G401 (cell line): ENCODE data around the gene LRRC38. TPM values are rescaled to one million over a fixed set of nuclear protein-coding genes. Genes with fewer than 3 reads are reported as not detected.
"Not testable (repeated sequence)": the region's sequence is repeated elsewhere in the genome, so short reads cannot be mapped to it uniquely, and the experiment has no call there.

ENCODE experiments used
- DNase-seq: peaks from one replicate; pipeline ENCODE4 v3.0.0-alpha.2; 2015; ENCODE audit warnings: low spot score
- in situ Hi-C: cut with HindIII; loops from 2 replicates; pipeline ENCODE4 v1.10.0; 2016; ENCODE audit warnings: low sequenced_read_pairs, mixed read lengths
- total RNA-seq: library from RNA; depleted of rRNA; stranded (reverse); fragments of >200 nt; shearing (Covaris generic); gene quantifications from 2 replicates; pipeline ENCODE4 v1.2.3, GENCODE V29; 2014; rRNA removed

Gene LRRC38, protein sequence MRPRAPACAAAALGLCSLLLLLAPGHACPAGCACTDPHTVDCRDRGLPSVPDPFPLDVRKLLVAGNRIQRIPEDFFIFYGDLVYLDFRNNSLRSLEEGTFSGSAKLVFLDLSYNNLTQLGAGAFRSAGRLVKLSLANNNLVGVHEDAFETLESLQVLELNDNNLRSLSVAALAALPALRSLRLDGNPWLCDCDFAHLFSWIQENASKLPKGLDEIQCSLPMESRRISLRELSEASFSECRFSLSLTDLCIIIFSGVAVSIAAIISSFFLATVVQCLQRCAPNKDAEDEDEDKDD
- total RNA-seq = not detected in 2 replicates

GRCh38 chr1:13513895-13514546, at the start of gene LRRC38:
LRRC38 (minus strand) TSS chr1:13514003; CDS start chr1:13513593, 410 bp downstream.
- in situ Hi-C loops = no loop called here

DNA sequence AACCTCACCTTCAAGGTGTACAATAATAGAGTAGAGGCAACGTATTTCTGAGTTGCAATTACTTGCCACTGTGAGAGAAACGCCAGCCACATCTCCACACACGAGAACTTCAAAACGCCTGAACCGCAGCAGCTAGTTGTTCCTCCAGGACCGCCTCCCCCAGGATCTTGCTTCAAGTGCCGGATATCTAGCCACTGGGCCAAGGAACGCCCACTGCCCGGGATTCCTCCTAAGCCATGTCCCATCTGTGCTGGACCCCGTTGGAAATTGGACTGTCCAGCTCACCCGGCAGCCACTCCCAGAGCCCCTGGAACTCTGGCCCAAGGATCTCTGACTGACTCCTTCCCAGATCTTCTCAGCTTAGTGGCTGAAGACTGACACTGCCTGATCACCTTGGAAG, 49.2 kb upstream of the LRRC38 start:
- DNase-seq, in situ Hi-C loops: not testable (repeated sequence)

More at GRCh38 chr1:13513895-13514546, at the start of gene LRRC38:
- no peak for DNase-seq

DNA sequence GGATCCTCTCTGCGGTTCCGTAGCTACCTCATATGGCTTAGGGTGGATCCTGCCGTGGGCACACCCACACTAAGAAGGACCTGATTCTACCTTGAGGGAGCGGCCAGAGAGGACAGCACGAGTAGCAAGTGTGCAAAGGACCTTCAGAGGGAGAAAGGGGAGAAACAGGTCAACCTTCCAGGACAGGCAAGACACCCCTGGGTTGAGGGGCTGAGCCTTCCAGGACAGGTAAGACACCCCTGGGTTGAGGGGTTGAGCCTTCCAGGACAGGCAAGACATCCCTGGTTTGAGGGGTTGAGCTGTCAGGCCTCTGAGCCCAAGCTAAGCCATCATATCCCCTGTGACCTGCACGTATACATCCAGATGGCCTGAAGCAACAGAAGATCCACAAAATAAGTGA, 46.7 kb upstream of the LRRC38 start:
- in situ Hi-C loops = no loop called here

DNA sequence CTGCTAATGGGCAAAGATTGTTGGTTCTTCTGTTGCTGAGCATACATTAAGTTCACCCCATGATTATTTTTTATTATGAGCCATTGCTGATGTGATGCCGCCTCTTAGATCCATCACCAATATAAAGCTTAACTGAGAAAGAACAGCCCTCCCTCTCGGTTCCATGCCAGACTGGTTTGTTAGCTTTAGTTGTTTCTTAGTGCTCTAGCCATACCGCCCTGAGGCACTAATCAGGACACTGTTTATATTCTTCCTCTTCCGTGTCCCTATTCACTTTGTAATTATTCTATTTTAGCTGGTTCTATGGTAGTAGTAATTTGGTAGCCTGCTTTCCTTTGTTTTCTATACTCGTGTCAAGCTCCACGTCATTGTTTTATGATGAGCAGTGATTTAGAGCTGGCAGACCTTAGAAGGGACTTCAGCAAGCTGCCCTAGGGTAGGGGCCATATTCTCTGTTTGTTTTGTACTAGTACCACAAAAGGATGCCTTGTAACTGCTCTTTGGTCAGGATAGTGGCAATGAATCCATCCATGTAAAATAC, 42.5 kb upstream of the LRRC38 start:
- in situ Hi-C loops = no loop called here
- DNase-seq = no peak

More for the DNA sequence above, 46.7 kb upstream of the LRRC38 start:
- DNase-seq = no peak

GRCh38 chr1:13554798-13555197, 41.0 kb upstream of the LRRC38 start:
- in situ Hi-C loops = no loop called here
- no peak for DNase-seq

- in situ Hi-C loops = no loop called here
- no peak for DNase-seq
These were observed 36.9 kb upstream of the LRRC38 start for GRCh38 chr1:13550663-13551062.

DNA sequence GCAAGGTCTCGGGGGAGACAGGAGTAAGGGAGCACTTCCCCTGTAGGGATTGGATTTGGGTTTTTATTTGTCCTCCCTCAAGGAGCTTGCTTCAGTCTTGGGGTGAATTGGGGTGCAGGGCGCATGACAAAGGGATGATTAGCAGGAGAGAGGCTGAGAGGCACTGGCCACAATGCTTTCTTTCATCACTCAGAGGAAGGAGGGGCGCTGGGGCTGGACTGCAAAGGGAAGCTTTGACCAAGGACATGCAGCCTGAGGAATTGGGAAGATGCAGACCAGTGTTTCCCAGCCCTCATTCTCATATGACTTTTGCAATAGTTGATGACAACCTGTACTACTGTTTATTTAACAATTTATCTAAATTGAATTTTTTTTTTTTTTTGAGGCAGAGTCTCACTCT, 35.7 kb upstream of the LRRC38 start:
- in situ Hi-C loops = no loop called here
- no peak for DNase-seq

GRCh38 chr1:13549021-13549420, 35.2 kb upstream of the LRRC38 start:
- in situ Hi-C loops = no loop called here
- DNase-seq = no peak

GRCh38 chr1:13548281-13548680, 34.5 kb upstream of the LRRC38 start:
- in situ Hi-C loops = no loop called here
- no peak for DNase-seq

DNA sequence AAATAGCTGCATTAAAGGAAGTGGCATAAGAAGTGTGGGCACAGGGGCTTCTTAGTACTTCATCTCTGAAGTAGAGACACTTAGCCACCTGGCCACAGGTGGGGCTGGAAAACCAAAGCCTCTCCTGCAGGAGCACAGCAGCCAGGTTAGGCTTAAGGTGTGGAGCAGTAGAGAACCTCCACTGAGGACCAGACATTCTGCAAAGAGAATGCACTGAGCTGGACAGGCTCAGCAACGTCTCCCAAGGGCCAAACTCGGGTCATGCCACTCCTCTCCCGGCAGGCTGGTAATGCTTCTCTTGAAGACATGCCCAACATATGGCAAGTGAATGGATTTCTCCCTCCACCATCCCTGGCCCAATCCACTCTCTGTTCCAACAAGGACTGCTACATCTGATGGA, 33.0 kb upstream of the LRRC38 start:
- no peak for DNase-seq
- in situ Hi-C loops = no loop called here

DNA sequence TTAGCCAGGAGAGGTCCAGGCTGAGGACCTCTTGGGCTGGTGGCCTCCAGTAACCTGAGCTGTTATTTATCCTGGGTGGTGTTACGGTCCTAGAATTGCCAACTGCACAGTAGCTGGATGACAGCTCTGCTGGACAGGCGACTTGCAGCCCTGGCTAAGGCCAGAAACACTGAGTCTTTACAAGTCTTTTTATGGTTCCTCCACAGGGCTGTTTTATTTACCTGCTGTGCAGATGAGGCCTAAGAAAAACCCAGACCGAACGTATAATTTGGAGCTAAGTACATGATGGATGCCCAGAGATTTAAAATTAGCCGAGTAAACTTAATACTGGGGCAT, 30.4 kb upstream of the LRRC38 start:
- DNase-seq = no peak
- in situ Hi-C loops = no loop called here

DNA sequence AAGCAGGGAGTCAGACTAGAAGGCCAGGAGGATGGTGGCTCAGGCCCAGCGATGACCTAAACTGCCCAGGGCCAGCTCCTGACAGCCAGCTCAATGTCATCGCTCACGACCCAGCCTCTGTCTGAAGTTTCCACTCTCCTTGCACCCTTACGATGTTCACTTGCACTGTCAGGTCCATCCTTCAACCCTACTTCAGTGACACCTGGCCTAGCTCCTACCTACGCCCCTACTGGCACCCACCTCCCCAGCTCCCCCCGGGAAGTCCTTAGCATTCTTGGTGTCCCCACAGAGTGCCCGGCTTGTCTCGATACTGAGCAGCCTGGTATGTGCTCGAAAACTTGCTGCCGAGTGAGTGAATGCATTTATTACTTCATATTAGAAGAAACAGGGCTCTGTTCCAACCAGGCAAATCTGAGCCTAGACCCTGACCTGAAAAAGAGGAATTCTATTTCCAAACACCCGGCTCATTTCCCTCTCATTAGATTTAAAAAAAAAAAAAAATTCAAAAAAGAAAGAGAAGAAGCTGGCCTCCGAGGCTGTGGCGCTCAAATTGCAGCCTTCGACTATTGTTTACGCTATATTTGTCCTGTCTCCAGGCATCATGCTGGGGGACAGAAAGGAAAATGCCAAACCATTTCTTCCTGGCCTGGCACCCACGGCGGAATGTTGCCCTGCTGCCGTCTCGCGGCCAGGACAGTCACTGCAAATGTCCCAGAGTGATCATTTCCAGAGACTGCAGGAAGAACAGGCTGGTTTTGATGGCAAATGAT, 29.8 kb upstream of the LRRC38 start:
- in situ Hi-C loops = no loop called here
- DNase-seq = peak; percentile 89

DNA sequence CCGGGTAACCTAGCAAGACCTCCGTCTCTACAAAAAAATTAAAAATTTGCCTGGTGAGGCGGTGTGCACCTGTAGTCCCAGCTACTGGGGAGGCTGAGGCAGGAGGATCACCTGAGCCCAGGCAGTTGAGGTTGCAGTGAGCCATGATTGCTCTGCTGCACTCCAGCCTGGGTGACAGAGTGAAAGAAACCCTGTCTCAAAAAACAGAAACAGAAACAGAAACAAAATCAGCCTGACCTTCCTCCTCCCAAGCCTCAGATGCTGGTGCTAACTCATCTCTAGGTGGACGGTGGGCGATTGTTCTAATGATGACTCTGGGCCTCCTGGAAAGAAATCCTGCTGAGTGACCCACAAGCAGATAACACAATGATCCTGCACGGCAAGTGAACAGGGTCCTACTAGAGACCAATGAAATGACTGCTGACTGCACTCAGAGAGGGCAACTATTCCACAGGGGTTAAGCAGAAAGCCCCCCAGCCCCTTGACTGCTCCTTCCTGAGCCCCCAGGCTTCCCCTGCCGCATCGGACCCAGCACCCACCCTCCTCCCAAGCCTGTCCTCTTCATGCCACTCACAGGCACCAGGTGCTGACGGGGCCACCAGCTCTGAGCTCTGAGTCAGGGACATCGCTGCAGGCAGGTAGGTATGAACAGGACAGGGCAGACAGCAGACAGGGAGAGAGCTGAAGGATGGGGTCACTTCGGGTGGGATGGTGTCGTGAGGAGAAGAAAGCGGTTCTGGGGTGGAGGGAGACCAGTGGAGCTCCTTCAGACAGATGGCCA, 27.8 kb upstream of the LRRC38 start:
- in situ Hi-C loops = no loop called here
- DNase-seq = no peak

DNA sequence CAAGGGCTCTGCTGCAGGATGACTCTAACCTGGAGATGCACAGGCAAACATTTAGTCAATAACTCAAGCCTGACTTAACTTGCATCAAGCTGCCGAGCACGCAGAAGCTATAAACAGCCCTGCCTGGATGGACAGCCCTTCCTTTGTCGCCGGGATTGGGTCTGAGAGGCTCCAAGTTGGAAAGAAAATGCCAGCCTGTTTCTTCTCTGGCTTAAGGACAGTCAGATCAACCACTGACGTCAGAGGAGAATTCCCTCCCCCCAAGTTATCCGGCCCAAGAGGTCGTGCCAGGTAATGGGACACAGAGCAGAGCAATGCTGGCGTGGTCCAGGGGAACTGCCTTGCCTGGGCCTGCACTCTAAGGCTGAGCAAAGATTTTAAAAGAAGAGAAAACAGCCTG, 27.1 kb upstream of the LRRC38 start:
- in situ Hi-C loops = no loop called here
- DNase-seq = peak; percentile 25

GRCh38 chr1:13539683-13540082, 25.9 kb upstream of the LRRC38 start:
- no peak for DNase-seq
- in situ Hi-C loops = no loop called here

GRCh38 chr1:13538832-13539231, 25.0 kb upstream of the LRRC38 start:
- no peak for DNase-seq
- in situ Hi-C loops = no loop called here

GRCh38 chr1:13536571-13536970, 22.8 kb upstream of the LRRC38 start:
- no peak for DNase-seq
- in situ Hi-C loops = no loop called here

GRCh38 chr1:13535227-13535626, 21.4 kb upstream of the LRRC38 start:
- DNase-seq = no peak
- in situ Hi-C loops = no loop called here

DNA sequence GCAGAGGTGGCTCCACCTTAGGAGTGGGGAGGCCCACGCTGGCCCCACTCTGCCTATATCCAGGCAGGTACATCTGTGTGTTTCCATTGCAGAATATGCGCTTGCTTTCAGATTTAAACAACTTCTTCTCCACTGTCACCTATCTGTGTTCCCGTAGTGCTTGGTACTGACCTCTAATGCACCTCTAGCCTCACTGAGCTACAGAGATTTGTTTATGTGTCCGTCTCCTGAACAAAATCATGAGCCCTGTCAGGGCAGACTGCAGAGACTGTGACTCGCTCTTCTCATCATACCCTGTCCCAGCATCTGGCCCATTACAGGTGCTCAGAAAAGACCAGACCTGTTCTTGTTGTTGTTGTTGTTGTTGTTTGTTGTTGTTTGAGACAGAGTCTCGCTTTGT, 14.5 kb upstream of the LRRC38 start:
- in situ Hi-C loops = no loop called here
- DNase-seq = no peak
